ENCODE data around the gene KLK6. TPM values are rescaled to one million over a fixed set of nuclear protein-coding genes. Genes with fewer than 3 reads are reported as not detected.

Gene KLK6
- total RNA-seq, 1 experiment from 2014 or later = not detected

Other genes starting within 250 kb of the KLK6 start
- gene SHANK1, start 249.8 kb downstream of the KLK6 start, total RNA-seq (2014; rRNA removed; shearing (Covaris generic); ENCODE audit: low replicate concordance) = not detected in 2 replicates
- 0.47 and 1.6 TPM in 2 replicates for gene CLEC11A, start 246.2 kb downstream of the KLK6 start, total RNA-seq (2014; rRNA removed; shearing (Covaris generic); ENCODE audit: low replicate concordance)
- gene GPR32, start 199.1 kb downstream of the KLK6 start, total RNA-seq (2014; rRNA removed; shearing (Covaris generic); ENCODE audit: low replicate concordance) = not detected in 2 replicates
- not detected in 2 replicates for gene ACP4, start 179.2 kb downstream of the KLK6 start, total RNA-seq (2014; rRNA removed; shearing (Covaris generic); ENCODE audit: low replicate concordance)
- not detected in 2 replicates for gene KLK1, start 145.8 kb downstream of the KLK6 start, total RNA-seq (2014; rRNA removed; shearing (Covaris generic); ENCODE audit: low replicate concordance)
- gene KLK15, start 136.0 kb downstream of the KLK6 start, total RNA-seq (2014; rRNA removed; shearing (Covaris generic); ENCODE audit: low replicate concordance) = not detected in 2 replicates
- not detected in 2 replicates for gene KLK3, start 114.7 kb downstream of the KLK6 start, total RNA-seq (2014; rRNA removed; shearing (Covaris generic); ENCODE audit: low replicate concordance)
- 0.11 and 1.8 TPM in 2 replicates for gene KLK2, start 96.2 kb downstream of the KLK6 start, total RNA-seq (2014; rRNA removed; shearing (Covaris generic); ENCODE audit: low replicate concordance)
- not detected in 2 replicates for gene KLK4, start 58.2 kb downstream of the KLK6 start, total RNA-seq (2014; rRNA removed; shearing (Covaris generic); ENCODE audit: low replicate concordance)
- gene KLK5, start 16.6 kb downstream of the KLK6 start, total RNA-seq (2014; rRNA removed; shearing (Covaris generic); ENCODE audit: low replicate concordance) = not detected in 2 replicates
- not detected in 2 replicates for gene KLK7, start 14.3 kb upstream of the KLK6 start, total RNA-seq (2014; rRNA removed; shearing (Covaris generic); ENCODE audit: low replicate concordance)
- not detected in 2 replicates for gene KLK8, start 32.0 kb upstream of the KLK6 start, total RNA-seq (2014; rRNA removed; shearing (Covaris generic); ENCODE audit: low replicate concordance)
- not detected in 2 replicates for gene KLK10, start 50.1 kb upstream of the KLK6 start, total RNA-seq (2014; rRNA removed; shearing (Covaris generic); ENCODE audit: low replicate concordance)
- not detected in 2 replicates for gene KLK11, start 57.0 kb upstream of the KLK6 start, total RNA-seq (2014; rRNA removed; shearing (Covaris generic); ENCODE audit: low replicate concordance)
- gene KLK12, start 65.4 kb upstream of the KLK6 start, total RNA-seq (2014; rRNA removed; shearing (Covaris generic); ENCODE audit: low replicate concordance) = not detected in 2 replicates
- not detected in 2 replicates for gene KLK13, start 95.5 kb upstream of the KLK6 start, total RNA-seq (2014; rRNA removed; shearing (Covaris generic); ENCODE audit: low replicate concordance)
- 0.48 TPM in 1 of 2 replicates, not detected in the other for gene KLK14, start 113.3 kb upstream of the KLK6 start, total RNA-seq (2014; rRNA removed; shearing (Covaris generic); ENCODE audit: low replicate concordance)
- gene CTU1, start 138.8 kb upstream of the KLK6 start, total RNA-seq (2014; rRNA removed; shearing (Covaris generic); ENCODE audit: low replicate concordance) = 3.2 and 25.5 TPM in 2 replicates
- 0.14 TPM in 1 of 2 replicates, not detected in the other for gene SIGLEC9, start 155.3 kb upstream of the KLK6 start, total RNA-seq (2014; rRNA removed; shearing (Covaris generic); ENCODE audit: low replicate concordance)
- not detected in 2 replicates for gene SIGLEC7, start 172.7 kb upstream of the KLK6 start, total RNA-seq (2014; rRNA removed; shearing (Covaris generic); ENCODE audit: low replicate concordance)